WERI-Rb-1 (cell line): Measurements from ENCODE around the gene MAD1L1.

Experiments
- DNase-seq: peaks from one replicate; pipeline ENCODE4 v3.0.0-alpha.2; 2020
- H3K27ac ChIP-seq: fragments of 250-450 bp; sonication (Bioruptor Pico); 2 replicates; pipeline ENCODE4 v1.5.1; 2020; ENCODE audit warnings: mild to moderate bottlenecking, moderate library complexity
- H3K27me3 ChIP-seq: fragments of 250-450 bp; sonication (Bioruptor Pico); 2 replicates; pipeline ENCODE4 v1.5.1; 2021; ENCODE audit warnings: mild to moderate bottlenecking, low read depth, moderate library complexity; ENCODE audit not compliant: insufficient read depth, severe bottlenecking
- H3K36me3 ChIP-seq: fragments of 250-450 bp; sonication (Bioruptor Pico); 2 replicates; pipeline ENCODE4 v1.5.1; 2020; ENCODE audit warnings: mild to moderate bottlenecking, moderate library complexity
- H3K4me3 ChIP-seq: 2 replicates; pipeline ENCODE4 v1.5.1; 2011; ENCODE audit warnings: low read depth, mild to moderate bottlenecking, control low read depth, low read length
- H3K9me3 ChIP-seq: fragments of 250-450 bp; sonication (Bioruptor Pico); 2 replicates; pipeline ENCODE4 v1.5.1; 2021; ENCODE audit warnings: mild to moderate bottlenecking, moderate library complexity; ENCODE audit not compliant: severe bottlenecking
- CTCF ChIP-seq: IDR thresholded peaks from 2 replicates; pipeline ENCODE4 v1.5.1; 2011; ENCODE audit warnings: low read depth, mild to moderate bottlenecking, control low read depth, inconsistent platforms, low read length

Gene MAD1L1

GRCh38 chr7:1859266-1860035, 373.3 kb downstream of the MAD1L1 start:
- DNase-seq: no peak
- H3K36me3 ChIP-seq: no peaks in the 10 kb centered on the region
- TF ChIP-seq CTCF: no peak
- no peak overlapping the region for H3K27ac ChIP-seq
- H3K9me3 ChIP-seq: no peaks in the 10 kb centered on the region
- no peaks in the 10 kb centered on the region for H3K27me3 ChIP-seq
- H3K4me3 ChIP-seq: no peak overlapping the region

DNA sequence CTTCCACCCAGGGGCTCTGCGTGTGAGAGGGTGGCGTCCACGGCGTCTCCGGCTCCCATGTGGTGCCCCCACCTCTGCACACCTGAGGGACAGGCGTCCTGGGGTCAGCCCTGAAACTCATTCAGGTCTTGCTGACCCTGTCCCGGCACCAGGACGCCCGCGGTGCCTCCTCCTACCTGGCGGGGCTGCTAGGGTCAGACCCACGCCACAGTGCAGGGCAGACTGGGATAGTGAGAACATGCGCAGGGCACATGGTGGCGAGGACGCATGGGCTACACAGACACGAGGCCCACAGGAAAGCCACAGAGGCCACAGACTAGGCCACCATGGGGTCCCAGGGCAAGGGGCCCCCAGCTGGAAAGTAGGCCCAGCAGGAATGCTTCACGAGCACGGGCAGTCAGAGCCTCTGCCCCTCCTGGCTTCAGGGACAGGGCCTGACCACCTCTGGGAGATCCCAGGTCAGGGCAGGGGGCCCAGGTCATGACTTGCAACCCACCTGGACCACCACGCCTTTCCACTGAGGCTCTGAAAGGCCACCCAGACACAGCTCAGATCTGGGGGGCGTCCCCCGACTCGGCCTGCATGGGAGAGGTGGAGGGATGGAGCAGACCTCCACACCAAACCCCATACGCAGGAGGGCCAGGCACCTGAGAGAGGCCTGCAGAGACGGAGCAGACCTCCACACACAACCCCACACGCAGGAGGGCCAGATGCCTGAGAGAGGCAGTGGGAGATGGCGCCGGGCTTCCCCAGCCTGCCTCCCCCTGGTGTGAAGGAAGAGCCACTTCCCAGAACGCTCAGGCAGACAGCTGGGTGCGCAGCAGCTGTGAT, 374.1 kb downstream of the MAD1L1 start:
- TF ChIP-seq CTCF: no peak
- H3K9me3 ChIP-seq: no peaks in the 10 kb centered on the region
- H3K36me3 ChIP-seq: no peaks in the 10 kb centered on the region
- H3K4me3 ChIP-seq: no peak overlapping the region
- H3K27me3 ChIP-seq: no peaks in the 10 kb centered on the region
- no peak for DNase-seq
- no peak overlapping the region for H3K27ac ChIP-seq

GRCh38 chr7:1857487-1858421, 375.0 kb downstream of the MAD1L1 start:
- H3K36me3 ChIP-seq: no peaks in the 10 kb centered on the region
- TF ChIP-seq CTCF: no peak
- H3K4me3 ChIP-seq: no peak overlapping the region
- DNase-seq: peak; percentile 5
- H3K27me3 ChIP-seq: no peaks in the 10 kb centered on the region
- H3K27ac ChIP-seq: peak overlapping the region; percentile 67
- no peaks in the 10 kb centered on the region for H3K9me3 ChIP-seq

- Histone ChIP-seq H3K27ac (peak overlapping the region; percentile 67), H3K36me3 (no peaks in the 10 kb centered on the region), H3K4me3 (no peak overlapping the region; the same call in 1 of the 2 replicates), H3K9me3 (no peaks in the 10 kb centered on the region), H3K27me3 (no peaks in the 10 kb centered on the region)
- no peak for TF ChIP-seq CTCF
- DNase-seq: peak; percentile 9
Observed at GRCh38 chr7:1856888-1857441, 375.8 kb downstream of the MAD1L1 start.

DNA sequence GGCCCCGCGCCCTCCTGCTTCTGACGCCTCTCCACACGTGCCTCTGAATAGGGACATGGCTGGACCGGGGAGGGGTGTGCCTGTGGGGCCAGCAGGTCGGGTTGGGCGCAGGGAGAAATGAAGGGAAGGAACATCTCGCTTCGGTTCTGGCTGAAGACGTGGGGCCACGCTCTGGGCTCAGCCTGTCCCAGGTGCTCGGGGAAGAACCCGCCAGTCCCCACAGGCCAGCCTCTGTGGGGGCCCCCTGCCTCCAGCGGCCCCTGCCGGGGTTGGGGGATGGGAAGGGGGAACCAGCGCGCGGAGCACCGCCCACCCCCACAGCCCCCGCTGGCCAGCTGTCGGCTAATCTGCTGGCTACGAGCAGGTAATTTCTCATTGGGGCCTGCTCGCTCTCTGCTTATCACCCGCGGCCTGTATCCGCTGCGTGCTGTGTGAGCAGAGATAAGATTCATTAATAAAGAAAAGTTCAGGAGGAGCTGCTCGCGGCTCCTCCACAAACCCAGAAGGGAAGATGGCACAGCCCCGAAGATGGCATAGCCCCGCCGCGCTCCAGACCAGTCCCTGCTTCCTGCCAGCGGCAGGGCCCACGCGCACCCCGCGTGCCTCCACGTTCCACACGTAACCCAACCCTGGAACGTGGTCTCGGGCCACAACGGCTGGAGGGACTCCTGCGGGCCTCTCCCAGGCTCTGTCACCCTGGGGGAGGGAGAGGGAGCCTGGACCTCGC, 376.4 kb downstream of the MAD1L1 start:
- no peak overlapping the region; the same call in 1 of the 2 replicates for H3K4me3 ChIP-seq
- TF ChIP-seq CTCF: no peak
- peak overlapping the region; percentile 67 for H3K27ac ChIP-seq
- DNase-seq: peak; percentile 78
- no peaks in the 10 kb centered on the region for H3K27me3 ChIP-seq
- no peaks in the 10 kb centered on the region for H3K9me3 ChIP-seq
- H3K36me3 ChIP-seq: no peaks in the 10 kb centered on the region
